ENCODE data around the gene KIF16B. TPM values are rescaled to one million over a fixed set of nuclear protein-coding genes. Genes with fewer than 3 reads are reported as not detected.

KIF16B gene
- total and polyA plus RNA-seq, 2 of the 13 experiments (the other 11 are each of a cell fraction or from before 2014, with no cell fraction given): 6.9 to 18.0 TPM

DNA sequence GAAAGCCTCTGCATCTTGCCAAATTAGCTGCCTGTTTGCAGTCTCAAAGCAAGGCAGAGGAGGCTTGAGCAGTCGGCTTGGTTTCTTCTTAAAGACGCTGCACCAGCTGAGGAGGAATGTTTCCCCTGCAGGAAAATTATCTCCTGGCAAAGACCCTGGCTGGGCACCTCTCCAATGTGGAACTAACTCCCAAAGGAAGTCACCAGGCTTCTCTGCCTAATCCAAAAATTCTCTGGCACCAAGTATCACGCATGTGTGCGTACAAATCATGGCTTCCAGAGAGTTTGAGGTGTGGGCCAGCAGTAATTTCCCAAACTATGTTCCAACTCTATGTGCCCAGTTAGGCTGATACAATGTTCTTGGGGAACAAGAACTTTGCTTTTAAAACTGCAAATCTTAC, 176.2 kb downstream of the KIF16B start:
- FAIRE-seq (no peak), DNase-seq (ENCODE audit: low spot score) (no peak), ATAC-seq (no peak)
- in situ Hi-C loops (cut with HindIII; ENCODE audit: extremely low pct_ligation_motif_present, low pct_unique_long_range_greater_than_20kb): no loop called here
- Histone ChIP-seq H3K9me3 (ENCODE audit: low read length) (no peaks in the 10 kb centered on the region), H3K9ac (ENCODE audit: insufficient read depth, low read depth, low read length) (no peak overlapping the region), H2AFZ (ENCODE audit: low read length) (no peak overlapping the region), H3K36me3 (replicated peaks in 1 of 2; ENCODE audit: control insufficient read depth in 1 of 2, insufficient read depth in 2 of 2, low read length in 2 of 2) (no peaks in the 10 kb centered on the region; a peak in 2 of 5 replicates), H3K27me3 (ENCODE audit: control insufficient read depth in 1 of 2, insufficient read depth in 2 of 2, low read length in 2 of 2) (no peaks in the 10 kb centered on the region), H3K4me3 (replicated peaks in 1 of 3; ENCODE audit: insufficient read depth in 1 of 3, low read depth in 2 of 3, low read length in 3 of 3) (no peak overlapping the region), H4K20me1 (ENCODE audit: insufficient read depth, low read length) (no peaks in the 10 kb centered on the region), H3K4me1 (ENCODE audit: insufficient read depth, low read length) (no peaks in the 10 kb centered on the region), H3K79me2 (ENCODE audit: insufficient read depth, low read length) (no peaks in the 10 kb centered on the region), H3K4me2 (ENCODE audit: low read depth, low read length) (no peak overlapping the region), H3K27ac (ENCODE audit: extremely low read length, insufficient read depth, low read length) (no peak overlapping the region)
- BruUV-seq (replicated peaks): no TSS peak
- 98% methylated on average over 4 of the region's 4 CpGs for WGBS (ENCODE audit: low lambda C conversion rate)
- CTCF ChIA-PET (ENCODE audit: low intra/inter-chr PET ratio, low total read pairs): no interaction called here
- POLR2A ChIA-PET: no interaction called here
- intact Hi-C loops (cut with micrococcal nuclease; ENCODE audit: unreplicated experiment): no loop called here
- TF ChIP-seq, protein P1, sequence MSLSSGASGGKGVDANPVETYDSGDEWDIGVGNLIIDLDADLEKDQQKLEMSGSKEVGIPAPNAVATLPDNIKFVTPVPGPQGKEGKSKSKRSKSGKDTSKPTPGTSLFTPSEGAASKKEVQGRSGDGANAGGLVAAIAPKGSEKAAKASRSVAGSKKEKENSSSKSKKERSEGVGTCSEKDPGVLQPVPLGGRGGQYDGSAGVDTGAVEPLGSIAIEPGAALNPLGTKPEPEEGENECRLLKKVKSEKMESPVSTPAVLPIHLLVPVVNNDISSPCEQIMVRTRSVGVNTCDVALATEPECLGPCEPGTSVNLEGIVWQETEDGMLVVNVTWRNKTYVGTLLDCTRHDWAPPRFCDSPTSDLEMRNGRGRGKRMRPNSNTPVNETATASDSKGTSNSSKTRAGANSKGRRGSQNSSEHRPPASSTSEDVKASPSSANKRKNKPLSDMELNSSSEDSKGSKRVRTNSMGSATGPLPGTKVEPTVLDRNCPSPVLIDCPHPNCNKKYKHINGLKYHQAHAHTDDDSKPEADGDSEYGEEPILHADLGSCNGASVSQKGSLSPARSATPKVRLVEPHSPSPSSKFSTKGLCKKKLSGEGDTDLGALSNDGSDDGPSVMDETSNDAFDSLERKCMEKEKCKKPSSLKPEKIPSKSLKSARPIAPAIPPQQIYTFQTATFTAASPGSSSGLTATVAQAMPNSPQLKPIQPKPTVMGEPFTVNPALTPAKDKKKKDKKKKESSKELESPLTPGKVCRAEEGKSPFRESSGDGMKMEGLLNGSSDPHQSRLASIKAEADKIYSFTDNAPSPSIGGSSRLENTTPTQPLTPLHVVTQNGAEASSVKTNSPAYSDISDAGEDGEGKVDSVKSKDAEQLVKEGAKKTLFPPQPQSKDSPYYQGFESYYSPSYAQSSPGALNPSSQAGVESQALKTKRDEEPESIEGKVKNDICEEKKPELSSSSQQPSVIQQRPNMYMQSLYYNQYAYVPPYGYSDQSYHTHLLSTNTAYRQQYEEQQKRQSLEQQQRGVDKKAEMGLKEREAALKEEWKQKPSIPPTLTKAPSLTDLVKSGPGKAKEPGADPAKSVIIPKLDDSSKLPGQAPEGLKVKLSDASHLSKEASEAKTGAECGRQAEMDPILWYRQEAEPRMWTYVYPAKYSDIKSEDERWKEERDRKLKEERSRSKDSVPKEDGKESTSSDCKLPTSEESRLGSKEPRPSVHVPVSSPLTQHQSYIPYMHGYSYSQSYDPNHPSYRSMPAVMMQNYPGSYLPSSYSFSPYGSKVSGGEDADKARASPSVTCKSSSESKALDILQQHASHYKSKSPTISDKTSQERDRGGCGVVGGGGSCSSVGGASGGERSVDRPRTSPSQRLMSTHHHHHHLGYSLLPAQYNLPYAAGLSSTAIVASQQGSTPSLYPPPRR (CRISPR knock-in tag; IDR thresholded peaks at IDR 0.05; ENCODE audit: borderline replicate concordance): no peak
- TF ChIP-seq ZNF616 (CRISPR knock-in tag; IDR thresholded peaks at IDR 0.05; ENCODE audit: low read depth) (no peak), ZNF615 (CRISPR knock-in tag; IDR thresholded peaks at IDR 0.05; ENCODE audit: borderline replicate concordance) (no peak), ZNF761 (CRISPR knock-in tag; conservative IDR thresholded peaks at IDR 0.05) (no peak), KDM3A (CRISPR knock-in tag; IDR thresholded peaks at IDR 0.05; ENCODE audit: low read depth) (no peak), ZNF296 (CRISPR knock-in tag; conservative IDR thresholded peaks at IDR 0.05) (no peak), NCOR1 (IDR thresholded peaks at IDR 0.05; ENCODE audit: borderline replicate concordance, low read length) (no peak), ZNF234 (CRISPR knock-in tag; conservative IDR thresholded peaks at IDR 0.05) (no peak), PRPF4 (IDR thresholded peaks at IDR 0.05; ENCODE audit: low read depth, low read length, poor library complexity, severe bottlenecking) (no peak), ZNF20 (CRISPR knock-in tag; IDR thresholded peaks at IDR 0.05) (no peak), SAP130 (CRISPR knock-in tag; IDR thresholded peaks at IDR 0.05; ENCODE audit: low read depth) (no peak), ZBTB21 (CRISPR knock-in tag; IDR thresholded peaks at IDR 0.05) (no peak)
- TF ChIP-seq, protein P2, sequence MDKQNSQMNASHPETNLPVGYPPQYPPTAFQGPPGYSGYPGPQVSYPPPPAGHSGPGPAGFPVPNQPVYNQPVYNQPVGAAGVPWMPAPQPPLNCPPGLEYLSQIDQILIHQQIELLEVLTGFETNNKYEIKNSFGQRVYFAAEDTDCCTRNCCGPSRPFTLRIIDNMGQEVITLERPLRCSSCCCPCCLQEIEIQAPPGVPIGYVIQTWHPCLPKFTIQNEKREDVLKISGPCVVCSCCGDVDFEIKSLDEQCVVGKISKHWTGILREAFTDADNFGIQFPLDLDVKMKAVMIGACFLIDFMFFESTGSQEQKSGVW (CRISPR knock-in tag; IDR thresholded peaks at IDR 0.05; ENCODE audit: borderline replicate concordance): no peak
- TF ChIP-seq, protein P3, sequence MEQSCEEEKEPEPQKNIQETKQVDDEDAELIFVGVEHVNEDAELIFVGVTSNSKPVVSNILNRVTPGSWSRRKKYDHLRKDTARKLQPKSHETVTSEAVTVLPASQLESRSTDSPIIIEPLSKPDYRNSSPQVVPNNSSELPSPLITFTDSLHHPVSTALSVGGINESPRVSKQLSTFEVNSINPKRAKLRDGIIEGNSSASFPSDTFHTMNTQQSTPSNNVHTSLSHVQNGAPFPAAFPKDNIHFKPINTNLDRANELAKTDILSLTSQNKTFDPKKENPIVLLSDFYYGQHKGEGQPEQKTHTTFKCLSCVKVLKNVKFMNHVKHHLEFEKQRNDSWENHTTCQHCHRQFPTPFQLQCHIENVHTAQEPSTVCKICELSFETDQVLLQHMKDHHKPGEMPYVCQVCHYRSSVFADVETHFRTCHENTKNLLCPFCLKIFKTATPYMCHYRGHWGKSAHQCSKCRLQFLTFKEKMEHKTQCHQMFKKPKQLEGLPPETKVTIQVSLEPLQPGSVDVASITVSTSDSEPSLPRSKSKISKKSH (CRISPR knock-in tag; IDR thresholded peaks at IDR 0.05; ENCODE audit: borderline replicate concordance): no peak
